ENCODE data around the gene LRRC37A3. TPM values are rescaled to one million over a fixed set of nuclear protein-coding genes. Genes with fewer than 3 reads are reported as not detected.
"Not testable (repeated sequence)": the region's sequence is repeated elsewhere in the genome, so short reads cannot be mapped to it uniquely, and the experiment has no call there.

The LRRC37A3 gene
- polyA plus RNA-seq, 1 experiment, result 4.0 TPM

GRCh38 chr17:64829068-64829467 lies 90.2 kb downstream of the LRRC37A3 start:
- DNase-seq (ENCODE audit: low read depth); H3K36me3 ChIP-seq (ENCODE audit: control insufficient read depth, insufficient read depth, low read length); CTCF ChIA-PET; H3K4me3 ChIP-seq (ENCODE audit: low read depth, low read length); H3K27me3 ChIP-seq (ENCODE audit: control insufficient read depth, insufficient read depth, low read length); POLR2A ChIA-PET: not testable (repeated sequence)

DNA sequence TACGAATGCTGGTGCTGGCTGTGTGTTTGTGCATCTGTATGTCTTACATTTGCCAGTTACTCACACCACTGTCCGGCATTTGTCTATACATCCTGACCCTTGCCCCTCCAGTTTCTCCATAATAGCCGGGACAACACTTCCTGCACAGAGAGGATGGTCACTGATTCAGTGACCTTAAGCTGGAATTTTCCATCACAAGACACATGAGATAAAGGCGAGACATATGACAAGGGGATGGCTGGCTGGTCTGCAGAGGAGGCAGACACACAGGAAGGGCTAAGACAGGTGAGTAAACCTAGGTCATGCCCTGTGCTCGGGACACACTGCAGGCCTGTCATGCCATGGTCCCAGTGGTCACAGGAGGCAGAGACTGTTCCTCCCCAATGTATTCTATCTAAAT lies 100.4 kb downstream of the LRRC37A3 start:
- DNase-seq (ENCODE audit: low read depth); POLR2A ChIA-PET; H3K27me3 ChIP-seq (ENCODE audit: control insufficient read depth, insufficient read depth, low read length); H3K36me3 ChIP-seq (ENCODE audit: control insufficient read depth, insufficient read depth, low read length); CTCF ChIA-PET; H3K4me3 ChIP-seq (ENCODE audit: low read depth, low read length): not testable (repeated sequence)

DNA sequence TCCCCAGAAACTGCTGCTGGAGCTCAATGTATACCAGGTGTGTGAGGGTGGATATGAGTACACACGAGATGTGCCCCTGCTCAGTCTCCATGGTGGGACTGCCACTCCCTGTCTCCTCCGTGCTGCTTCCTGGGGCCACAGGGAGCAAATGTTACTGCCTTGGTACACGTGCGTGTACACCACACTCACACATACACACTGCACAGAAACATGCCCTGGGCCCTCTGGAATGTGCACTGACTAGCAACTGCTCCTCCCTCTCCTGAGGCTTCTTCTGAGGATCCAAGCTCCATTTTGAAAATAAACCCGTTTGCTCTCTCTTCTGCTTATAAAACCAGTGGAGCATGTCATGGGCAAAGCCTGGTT lies 103.5 kb downstream of the LRRC37A3 start:
- H3K27me3 ChIP-seq (ENCODE audit: control insufficient read depth, insufficient read depth, low read length); H3K4me3 ChIP-seq (ENCODE audit: low read depth, low read length); CTCF ChIA-PET; DNase-seq (ENCODE audit: low read depth); H3K36me3 ChIP-seq (ENCODE audit: control insufficient read depth, insufficient read depth, low read length); POLR2A ChIA-PET: not testable (repeated sequence)

DNA sequence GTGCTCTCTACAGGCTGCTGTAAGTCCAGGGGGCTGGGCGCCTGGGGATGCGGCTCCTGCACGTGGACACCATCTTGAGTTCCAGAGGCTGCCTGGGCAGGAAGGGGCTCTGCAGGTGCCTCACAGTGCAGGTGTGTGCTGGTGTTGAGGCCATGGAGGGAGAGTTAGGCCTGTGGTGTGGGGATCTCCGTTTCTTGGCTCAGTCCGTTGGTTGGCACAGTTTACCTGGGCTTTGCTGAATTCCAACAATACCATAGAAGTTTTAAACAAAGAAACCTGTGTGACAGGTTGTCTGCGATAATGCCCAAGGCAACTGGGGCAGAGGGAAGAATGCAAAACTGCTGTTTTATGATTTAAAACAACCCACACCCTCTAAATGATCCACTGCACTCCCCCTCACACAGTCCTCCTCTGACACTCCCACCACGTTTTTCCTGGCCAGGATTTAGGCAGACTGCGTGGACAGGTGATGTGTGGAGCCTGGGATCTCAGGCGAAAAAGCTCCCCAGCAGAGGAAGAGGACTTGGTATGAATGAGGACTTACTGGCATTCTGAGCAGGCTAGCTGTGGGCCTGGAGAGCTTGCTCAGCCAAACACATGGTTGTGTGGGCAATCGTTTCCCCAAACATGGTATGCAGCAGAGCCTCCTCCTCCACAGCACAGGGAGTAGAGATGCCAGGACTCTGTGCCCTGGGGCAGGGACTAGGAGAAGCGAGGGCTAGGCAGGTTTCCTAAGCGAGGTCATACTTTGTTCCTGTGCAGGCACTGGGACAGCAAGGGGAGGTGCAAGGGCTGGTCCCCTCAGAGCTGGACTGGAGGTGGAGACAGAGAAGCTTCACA lies 104.1 kb downstream of the LRRC37A3 start:
- H3K4me3 ChIP-seq (ENCODE audit: low read depth, low read length); H3K36me3 ChIP-seq (ENCODE audit: control insufficient read depth, insufficient read depth, low read length); CTCF ChIA-PET; DNase-seq (ENCODE audit: low read depth); POLR2A ChIA-PET; H3K27me3 ChIP-seq (ENCODE audit: control insufficient read depth, insufficient read depth, low read length): not testable (repeated sequence)

DNA sequence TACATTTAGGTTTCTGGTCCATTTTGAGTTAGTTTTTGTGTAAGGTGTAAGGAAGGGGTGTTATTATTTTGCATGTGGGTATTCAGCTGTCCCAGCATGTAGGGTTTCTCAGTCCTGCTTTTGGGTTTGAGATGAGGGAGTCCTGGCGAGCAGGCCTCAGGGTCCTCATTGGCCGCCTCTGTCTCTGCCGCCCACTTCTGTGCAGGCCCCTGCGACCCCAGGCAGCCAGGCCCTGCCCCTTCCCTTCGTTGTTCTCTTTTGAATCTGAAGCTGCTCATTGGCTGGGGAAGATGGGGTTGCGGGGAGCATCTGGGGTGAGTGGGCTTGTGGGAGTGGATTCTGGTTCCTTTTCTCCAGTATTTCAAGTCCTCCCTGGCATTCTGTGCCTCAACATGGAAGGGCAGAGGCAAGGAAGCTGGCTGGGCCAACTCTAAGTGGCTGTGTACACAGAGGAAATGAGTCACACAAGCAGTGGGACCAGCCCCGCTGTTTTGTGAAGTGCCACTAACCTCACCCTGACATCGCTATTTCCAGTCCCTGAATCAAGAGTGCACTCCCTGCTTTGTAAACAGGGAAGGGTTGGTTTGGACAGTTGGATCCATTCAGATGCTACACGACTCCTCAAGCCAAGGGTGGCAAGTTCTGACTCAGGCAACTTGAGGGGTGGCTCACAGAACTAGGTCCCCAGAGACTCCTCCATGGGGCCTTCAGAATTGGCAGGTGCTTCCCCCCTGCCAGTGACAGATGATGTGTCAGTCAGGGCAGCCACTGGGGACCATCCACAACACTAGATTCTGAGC lies 110.9 kb downstream of the LRRC37A3 start:
- peak; percentile 27 for DNase-seq (ENCODE audit: low read depth)
- POLR2A ChIA-PET; H3K4me3 ChIP-seq (ENCODE audit: low read depth, low read length); H3K36me3 ChIP-seq (ENCODE audit: control insufficient read depth, insufficient read depth, low read length); CTCF ChIA-PET; H3K27me3 ChIP-seq (ENCODE audit: control insufficient read depth, insufficient read depth, low read length): not testable (repeated sequence)

Small RNAs within 50 kb of the gene (small RNA-seq; reads per million reads assigned to genes)
- gene AC037487.3 (ENCODE audit: insufficient read length, low read depth, low replicate concordance) (not detected), gene AC103810.6 (ENCODE audit: insufficient read length, low read depth, low replicate concordance) (not detected), gene AC103810.7 (ENCODE audit: insufficient read length, low read depth, low replicate concordance) (not detected), gene RDM1P4 (ENCODE audit: insufficient read length, low read depth, low replicate concordance) (not detected), gene RN7SL404P (ENCODE audit: insufficient read length, low read depth, low replicate concordance) (not detected), gene RNU7-115P (ENCODE audit: insufficient read length, low read depth, low replicate concordance) (not detected)

Other genes with a start within 250 kb of the LRRC37A3 start
- 18.8 and 36.5 TPM in 2 replicates for gene GNA13, start 137.3 kb upstream of the LRRC37A3 start, polyA plus RNA-seq (2011; rRNA removed)
- 1.5 and 1.6 TPM in 2 replicates for gene RGS9, start 217.9 kb upstream of the LRRC37A3 start, polyA plus RNA-seq (2011; rRNA removed)